Endometrium (tissue), 2 donors: Measurements from ENCODE around the gene CRYL1.
A peak's percentile ranks its signal among the peaks of the same experiment; 100 is the strongest.

Experiments
- FAIRE-seq: peaks from 2 replicates; lab custom pipeline; 2012; peaks lifted over from hg19 to GRCh38; lab: Jason Lieb, UNC
- donor health status: control.
- donor health status: control.

Gene CRYL1

GRCh38 chr13:20526664-20527063 is 1.0 kb upstream of the CRYL1 start:
- no peak for FAIRE-seq

- FAIRE-seq = no peak
These were observed 485 bp downstream of the CRYL1 start for GRCh38 chr13:20525144-20525600.

GRCh38 chr13:20521364-20522115 is 4.1 kb downstream of the CRYL1 start:
- no peak for FAIRE-seq

- no peak for FAIRE-seq
These were observed 5.8 kb downstream of the CRYL1 start for GRCh38 chr13:20519875-20520274.

- no peak for FAIRE-seq
These were observed 7.0 kb downstream of the CRYL1 start for GRCh38 chr13:20518660-20519100.

- FAIRE-seq = no peak
These were observed 10.8 kb downstream of the CRYL1 start for GRCh38 chr13:20514866-20515265.

GRCh38 chr13:20513466-20513995 is 12.1 kb downstream of the CRYL1 start:
- no peak for FAIRE-seq

GRCh38 chr13:20512042-20512683 is 13.5 kb downstream of the CRYL1 start:
- FAIRE-seq = no peak

GRCh38 chr13:20506696-20507095 is 19.0 kb downstream of the CRYL1 start:
- no peak for FAIRE-seq

GRCh38 chr13:20505405-20506366 is 20.0 kb downstream of the CRYL1 start:
- FAIRE-seq = no peak

GRCh38 chr13:20503088-20504083 is 22.3 kb downstream of the CRYL1 start:
- FAIRE-seq = no peak

- no peak for FAIRE-seq
These were observed 24.1 kb downstream of the CRYL1 start for GRCh38 chr13:20501592-20501991.

- no peak for FAIRE-seq
These were observed 24.5 kb downstream of the CRYL1 start for GRCh38 chr13:20501120-20501519.

- FAIRE-seq = no peak
These were observed 25.7 kb downstream of the CRYL1 start for GRCh38 chr13:20499986-20500385.

- FAIRE-seq = no peak
These were observed 27.0 kb downstream of the CRYL1 start for GRCh38 chr13:20498659-20499058.

GRCh38 chr13:20498129-20498528 is 27.5 kb downstream of the CRYL1 start:
- no peak for FAIRE-seq

- FAIRE-seq = no peak
These were observed 28.5 kb downstream of the CRYL1 start for GRCh38 chr13:20497006-20497775.

GRCh38 chr13:20495087-20496023 is 30.3 kb downstream of the CRYL1 start:
- FAIRE-seq = peak; percentile 76

GRCh38 chr13:20494656-20495055 is 31.0 kb downstream of the CRYL1 start:
- FAIRE-seq = no peak
